ENCODE results near the gene CTAGE1.
"Not testable (repeated sequence)": the region's sequence is repeated elsewhere in the genome, so short reads cannot be mapped to it uniquely, and the experiment has no call there.

The CTAGE1 gene

GRCh38 chr18:22398464-22398863 lies 19.3 kb downstream of the CTAGE1 start:
- DNase-seq, result no peak
- Histone ChIP-seq H3K36me3 (ENCODE audit: control insufficient read depth, insufficient read depth, low read length) (no peaks in the 10 kb centered on the region), H3K27ac (ENCODE audit: insufficient read depth, low read length, poor library complexity, severe bottlenecking) (no peak overlapping the region), H3K9me3 (ENCODE audit: control insufficient read depth, low read length) (no peaks in the 10 kb centered on the region), H3K4me3 (ENCODE audit: insufficient read depth, low read depth, low read length, poor library complexity, severe bottlenecking) (no peak overlapping the region), H3K4me1 (ENCODE audit: control insufficient read depth, insufficient read depth, low read length, poor library complexity, severe bottlenecking) (no peaks in the 10 kb centered on the region), H3K27me3 (replicated peaks; ENCODE audit: control insufficient read depth, insufficient read depth, low read length, poor library complexity, severe bottlenecking) (no peaks in the 10 kb centered on the region)

GRCh38 chr18:22394428-22394827 lies 23.3 kb downstream of the CTAGE1 start:
- DNase-seq, result no peak
- H3K4me3 ChIP-seq (ENCODE audit: insufficient read depth, low read depth, low read length, poor library complexity, severe bottlenecking), result no peak overlapping the region
- no peaks in the 10 kb centered on the region for H3K9me3 ChIP-seq (ENCODE audit: control insufficient read depth, low read length)
- no peaks in the 10 kb centered on the region for H3K4me1 ChIP-seq (ENCODE audit: control insufficient read depth, insufficient read depth, low read length, poor library complexity, severe bottlenecking)
- H3K27me3 ChIP-seq (replicated peaks; ENCODE audit: control insufficient read depth, insufficient read depth, low read length, poor library complexity, severe bottlenecking), result no peaks in the 10 kb centered on the region
- no peak overlapping the region for H3K27ac ChIP-seq (ENCODE audit: insufficient read depth, low read length, poor library complexity, severe bottlenecking)
- no peaks in the 10 kb centered on the region for H3K36me3 ChIP-seq (ENCODE audit: control insufficient read depth, insufficient read depth, low read length)

- not testable (repeated sequence) for H3K4me3 ChIP-seq (ENCODE audit: insufficient read depth, low read depth, low read length, poor library complexity, severe bottlenecking); H3K4me1 ChIP-seq (ENCODE audit: control insufficient read depth, insufficient read depth, low read length, poor library complexity, severe bottlenecking); H3K9me3 ChIP-seq (ENCODE audit: control insufficient read depth, low read length); H3K27ac ChIP-seq (ENCODE audit: insufficient read depth, low read length, poor library complexity, severe bottlenecking); H3K36me3 ChIP-seq (ENCODE audit: control insufficient read depth, insufficient read depth, low read length); H3K27me3 ChIP-seq (replicated peaks; ENCODE audit: control insufficient read depth, insufficient read depth, low read length, poor library complexity, severe bottlenecking); DNase-seq
Observed at GRCh38 chr18:22393164-22393563, 24.6 kb downstream of the CTAGE1 start.

GRCh38 chr18:22391407-22392345 lies 26.0 kb downstream of the CTAGE1 start:
- Histone ChIP-seq H3K9me3 (ENCODE audit: control insufficient read depth, low read length) (no peaks in the 10 kb centered on the region), H3K27ac (ENCODE audit: insufficient read depth, low read length, poor library complexity, severe bottlenecking) (no peak overlapping the region), H3K36me3 (ENCODE audit: control insufficient read depth, insufficient read depth, low read length) (no peaks in the 10 kb centered on the region), H3K27me3 (replicated peaks; ENCODE audit: control insufficient read depth, insufficient read depth, low read length, poor library complexity, severe bottlenecking) (no peaks in the 10 kb centered on the region), H3K4me1 (ENCODE audit: control insufficient read depth, insufficient read depth, low read length, poor library complexity, severe bottlenecking) (no peaks in the 10 kb centered on the region), H3K4me3 (ENCODE audit: insufficient read depth, low read depth, low read length, poor library complexity, severe bottlenecking) (no peak overlapping the region)
- DNase-seq, result peak in 1 of 3 donors; percentile 7

GRCh38 chr18:22387787-22388186 lies 29.9 kb downstream of the CTAGE1 start:
- Histone ChIP-seq H3K36me3 (ENCODE audit: control insufficient read depth, insufficient read depth, low read length) (no peaks in the 10 kb centered on the region), H3K4me1 (ENCODE audit: control insufficient read depth, insufficient read depth, low read length, poor library complexity, severe bottlenecking) (no peaks in the 10 kb centered on the region), H3K9me3 (ENCODE audit: control insufficient read depth, low read length) (no peaks in the 10 kb centered on the region), H3K4me3 (ENCODE audit: insufficient read depth, low read depth, low read length, poor library complexity, severe bottlenecking) (no peak overlapping the region), H3K27ac (ENCODE audit: insufficient read depth, low read length, poor library complexity, severe bottlenecking) (no peak overlapping the region), H3K27me3 (replicated peaks; ENCODE audit: control insufficient read depth, insufficient read depth, low read length, poor library complexity, severe bottlenecking) (no peaks in the 10 kb centered on the region)
- DNase-seq, result no peak

- H3K36me3 ChIP-seq (ENCODE audit: control insufficient read depth, insufficient read depth, low read length), result no peaks in the 10 kb centered on the region
- H3K27ac ChIP-seq (ENCODE audit: insufficient read depth, low read length, poor library complexity, severe bottlenecking), result no peak overlapping the region
- H3K4me1 ChIP-seq (ENCODE audit: control insufficient read depth, insufficient read depth, low read length, poor library complexity, severe bottlenecking), result no peaks in the 10 kb centered on the region
- no peak for DNase-seq
- no peaks in the 10 kb centered on the region for H3K27me3 ChIP-seq (replicated peaks; ENCODE audit: control insufficient read depth, insufficient read depth, low read length, poor library complexity, severe bottlenecking)
- H3K4me3 ChIP-seq (ENCODE audit: insufficient read depth, low read depth, low read length, poor library complexity, severe bottlenecking), result no peak overlapping the region
- no peaks in the 10 kb centered on the region for H3K9me3 ChIP-seq (ENCODE audit: control insufficient read depth, low read length)
Observed at GRCh38 chr18:22387364-22387763, 30.4 kb downstream of the CTAGE1 start.

- H3K9me3 ChIP-seq (ENCODE audit: control insufficient read depth, low read length), result no peaks in the 10 kb centered on the region
- no peak for DNase-seq
- H3K27me3 ChIP-seq (replicated peaks; ENCODE audit: control insufficient read depth, insufficient read depth, low read length, poor library complexity, severe bottlenecking), result no peaks in the 10 kb centered on the region
- H3K27ac ChIP-seq (ENCODE audit: insufficient read depth, low read length, poor library complexity, severe bottlenecking), result no peak overlapping the region
- H3K36me3 ChIP-seq (ENCODE audit: control insufficient read depth, insufficient read depth, low read length), result no peaks in the 10 kb centered on the region
- H3K4me1 ChIP-seq (ENCODE audit: control insufficient read depth, insufficient read depth, low read length, poor library complexity, severe bottlenecking), result no peaks in the 10 kb centered on the region
- H3K4me3 ChIP-seq (ENCODE audit: insufficient read depth, low read depth, low read length, poor library complexity, severe bottlenecking), result no peak overlapping the region
Observed at GRCh38 chr18:22385718-22386117, 32.0 kb downstream of the CTAGE1 start.

GRCh38 chr18:22378672-22379282 lies 38.9 kb downstream of the CTAGE1 start:
- Histone ChIP-seq H3K36me3 (ENCODE audit: control insufficient read depth, insufficient read depth, low read length) (no peaks in the 10 kb centered on the region), H3K4me1 (ENCODE audit: control insufficient read depth, insufficient read depth, low read length, poor library complexity, severe bottlenecking) (no peaks in the 10 kb centered on the region), H3K27me3 (replicated peaks; ENCODE audit: control insufficient read depth, insufficient read depth, low read length, poor library complexity, severe bottlenecking) (no peaks in the 10 kb centered on the region), H3K4me3 (ENCODE audit: insufficient read depth, low read depth, low read length, poor library complexity, severe bottlenecking) (no peak overlapping the region), H3K27ac (ENCODE audit: insufficient read depth, low read length, poor library complexity, severe bottlenecking) (no peak overlapping the region), H3K9me3 (ENCODE audit: control insufficient read depth, low read length) (no peaks in the 10 kb centered on the region)
- no peak for DNase-seq

GRCh38 chr18:22377769-22378168 lies 39.9 kb downstream of the CTAGE1 start:
- no peak for DNase-seq
- no peak overlapping the region for H3K27ac ChIP-seq (ENCODE audit: insufficient read depth, low read length, poor library complexity, severe bottlenecking)
- H3K4me3 ChIP-seq (ENCODE audit: insufficient read depth, low read depth, low read length, poor library complexity, severe bottlenecking), result no peak overlapping the region
- no peaks in the 10 kb centered on the region for H3K4me1 ChIP-seq (ENCODE audit: control insufficient read depth, insufficient read depth, low read length, poor library complexity, severe bottlenecking)
- H3K27me3 ChIP-seq (replicated peaks; ENCODE audit: control insufficient read depth, insufficient read depth, low read length, poor library complexity, severe bottlenecking), result no peaks in the 10 kb centered on the region
- H3K36me3 ChIP-seq (ENCODE audit: control insufficient read depth, insufficient read depth, low read length), result no peaks in the 10 kb centered on the region
- H3K9me3 ChIP-seq (ENCODE audit: control insufficient read depth, low read length), result no peaks in the 10 kb centered on the region

- Histone ChIP-seq H3K4me3 (ENCODE audit: insufficient read depth, low read depth, low read length, poor library complexity, severe bottlenecking) (no peak overlapping the region), H3K27ac (ENCODE audit: insufficient read depth, low read length, poor library complexity, severe bottlenecking) (no peak overlapping the region), H3K4me1 (ENCODE audit: control insufficient read depth, insufficient read depth, low read length, poor library complexity, severe bottlenecking) (no peaks in the 10 kb centered on the region), H3K9me3 (ENCODE audit: control insufficient read depth, low read length) (no peaks in the 10 kb centered on the region), H3K36me3 (ENCODE audit: control insufficient read depth, insufficient read depth, low read length) (no peaks in the 10 kb centered on the region), H3K27me3 (replicated peaks; ENCODE audit: control insufficient read depth, insufficient read depth, low read length, poor library complexity, severe bottlenecking) (no peaks in the 10 kb centered on the region)
- DNase-seq, result no peak
Observed at GRCh38 chr18:22370414-22370813, 47.3 kb downstream of the CTAGE1 start.

Measured in effector memory CD4-positive, alpha-beta T cell (primary cell).